HepG2 (cell line): ENCODE data around the gene LMAN2. TPM values are rescaled to one million over a fixed set of nuclear protein-coding genes. Genes with fewer than 3 reads are reported as not detected.

Experiments
- E2F5 ChIP-seq: sonication (generic); formaldehyde crosslinking; conservative IDR thresholded peaks from 2 replicates; pipeline ENCODE4 v1.4.0; 2020; ENCODE audit warnings: missing genetic modification reagents
- HINFP ChIP-seq: sonication (generic); formaldehyde crosslinking; IDR thresholded peaks from 2 replicates; pipeline ENCODE4 v1.4.0; 2020; ENCODE audit warnings: low read depth, mild to moderate bottlenecking, missing genetic modification reagents
- HMGXB4 ChIP-seq, 2 experiments: sonication (generic) in 1 of 2; formaldehyde crosslinking in 1 of 2; IDR thresholded peaks; 2 replicates each; pipeline versions ENCODE4 v1.4.0 to v1.6.1; 2018 to 2020; ENCODE audit warnings: missing genetic modification reagents in 2 of 2, borderline replicate concordance in 1 of 2, low read depth in 1 of 2, mild to moderate bottlenecking in 1 of 2, missing biosample characterization in 1 of 2
- KLF9 ChIP-seq: IDR thresholded peaks from 2 replicates; pipeline ENCODE4 v1.6.1; 2016; ENCODE audit warnings: low read depth
- NFIB ChIP-seq: sonication (generic); formaldehyde crosslinking; IDR thresholded peaks from 2 replicates; pipeline ENCODE4 v1.9.0; 2021; ENCODE audit warnings: missing genetic modification reagents, mild to moderate bottlenecking, borderline replicate concordance
- NFKBIZ ChIP-seq: IDR thresholded peaks from 2 replicates; pipeline ENCODE4 v1.6.1; 2018; ENCODE audit warnings: missing genetic modification reagents, missing compliant biosample characterization
- POGK ChIP-seq: sonication (generic); formaldehyde crosslinking; conservative IDR thresholded peaks from 2 replicates; pipeline ENCODE4 v1.8.0; 2022; ENCODE audit warnings: mild to moderate bottlenecking, moderate library complexity, missing genetic modification reagents
- PREB ChIP-seq: sonication (generic); formaldehyde crosslinking; IDR thresholded peaks from 2 replicates; pipeline ENCODE4 v1.4.0; 2020; ENCODE audit warnings: missing genetic modification reagents
- SNAPC5 ChIP-seq: sonication (generic); formaldehyde crosslinking; IDR thresholded peaks from 2 replicates; pipeline ENCODE4 v1.8.1; 2023; ENCODE audit warnings: mild to moderate bottlenecking, missing genetic modification reagents, borderline replicate concordance
- TFAP4 ChIP-seq: sonication (generic); IDR thresholded peaks from 2 replicates; pipeline ENCODE4 v1.6.1; 2016; ENCODE audit warnings: low read depth, borderline replicate concordance
- TRIM22 ChIP-seq: fragments of 450-650 bp; IDR thresholded peaks from 2 replicates; pipeline ENCODE4 v1.6.1; 2017
- TRIM24 ChIP-seq: sonication (generic); formaldehyde crosslinking; IDR thresholded peaks from 2 replicates; pipeline ENCODE4 v1.8.0; 2022; ENCODE audit warnings: mild to moderate bottlenecking, missing genetic modification reagents
- ZC3H4 ChIP-seq: sonication (generic); formaldehyde crosslinking; IDR thresholded peaks from 2 replicates; pipeline ENCODE4 v1.4.0; 2020; ENCODE audit warnings: missing genetic modification reagents, borderline replicate concordance
- ZNF337 ChIP-seq: sonication (generic); formaldehyde crosslinking; IDR thresholded peaks from 2 replicates; pipeline ENCODE4 v1.5.1; 2020; ENCODE audit warnings: missing genetic modification reagents, low read depth, mild to moderate bottlenecking, borderline replicate concordance
- ZNF761 ChIP-seq: sonication (generic); formaldehyde crosslinking; conservative IDR thresholded peaks from 2 replicates; pipeline ENCODE4 v1.4.0; 2020; ENCODE audit warnings: mild to moderate bottlenecking, missing genetic modification reagents
- ZNF788 ChIP-seq: sonication (generic); formaldehyde crosslinking; IDR thresholded peaks from 2 replicates; pipeline ENCODE4 v1.5.0; 2020; ENCODE audit warnings: mild to moderate bottlenecking, missing genetic modification reagents, borderline replicate concordance
- polyA plus RNA-seq, 8 experiments: library from polyadenylated mRNA; depleted of rRNA in 3 of 8; stranded (reverse) in 7 of 8; unstranded in 1 of 8; fragments of >200 nt; fragmentation: Illumina TruSeq in 4 of 8; extraction: Trizol in 4 of 8; gene quantifications; 2 replicates each; pipeline versions ENCODE4 v1.2.1 to v1.2.3, GENCODE V29; 2011 to 2016; ENCODE audit warnings: low read depth in 4 of 8, missing spikeins in 1 of 8, mixed read lengths in 1 of 8; ENCODE audit not compliant: insufficient read depth in 1 of 8
- total RNA-seq, 5 experiments: library from RNA; depleted of rRNA; stranded (reverse); fragments of >200 nt; fragmentation: Illumina TruSeq; extraction: Trizol; gene quantifications; 2 replicates each; pipeline ENCODE4 v1.2.3, GENCODE V29; 2016; ENCODE audit warnings: low read depth in 1 of 5

The LMAN2 gene
- total and polyA plus RNA-seq, 2 of the 13 experiments (the other 11 are each of a cell fraction or from before 2014, with no cell fraction given) = 191 to 197 TPM

GRCh38 chr5:177377851-177378776, 26.6 kb upstream of the LMAN2 start (continued):
- peak; percentile 54; the same call in 1 of the 2 replicates for TF ChIP-seq POGK (CRISPR knock-in tag)
- no peak for TF ChIP-seq NFIB
- TF ChIP-seq PREB = no peak
- 0 out of 2 replicates have a peak, but pooled peaks have one; percentile 1 for TF ChIP-seq NFKBIZ
- peak; percentile 43; the same call in 1 of the 2 replicates for TF ChIP-seq ZNF788
- no peak for TF ChIP-seq ZNF761 (CRISPR knock-in tag)
- TF ChIP-seq TFAP4 = no peak
- TF ChIP-seq HINFP (CRISPR knock-in tag) = no peak
- no peak for TF ChIP-seq TRIM24 (CRISPR knock-in tag)
- no peak for TF ChIP-seq ZNF337 (CRISPR knock-in tag)
- TF ChIP-seq SNAPC5 = no peak
- peak; percentile 94 for TF ChIP-seq ZC3H4 (CRISPR knock-in tag)
- peak in 1 of 2 experiments; percentile 35; a peak in 1 of 4 replicates for TF ChIP-seq HMGXB4 (CRISPR knock-in tag; IDR thresholded peaks at IDR 0.05; ENCODE audit: borderline replicate concordance in 1 of 2, low read depth in 1 of 2)
- TF ChIP-seq KLF9 (CRISPR knock-in tag) = 0 out of 2 replicates have a peak, but pooled peaks have one; percentile 1
- no peak for TF ChIP-seq E2F5
- no peak for TF ChIP-seq TRIM22
